GM12872 (cell line): Measurements from ENCODE around the gene TMEM87B.

ENCODE experiments used
- TF ChIP-seq, protein P1 (sequence below): IDR thresholded peaks from 3 replicates; pipeline ENCODE4 v1.5.1; 2011; ENCODE audit warnings: low read depth, mild to moderate bottlenecking, low read length, moderate library complexity; ENCODE audit not compliant: insufficient read depth

TMEM87B gene

DNA sequence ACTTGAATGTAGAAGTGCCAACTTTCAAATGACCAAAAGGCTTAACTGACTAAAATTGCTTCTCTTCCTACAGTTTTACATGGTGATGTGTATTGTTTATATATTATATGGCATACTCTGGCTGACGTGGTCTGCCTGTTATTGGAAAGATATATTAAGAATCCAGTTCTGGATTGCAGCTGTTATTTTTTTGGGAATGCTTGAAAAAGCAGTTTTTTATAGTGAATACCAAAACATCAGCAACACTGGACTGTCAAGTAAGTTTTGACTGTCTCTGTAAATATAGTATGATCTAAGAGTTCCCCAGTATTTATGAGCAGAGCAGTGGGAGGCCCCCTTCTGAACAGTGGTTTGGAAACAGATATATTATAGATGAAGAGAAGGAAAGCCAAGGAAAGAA, 26.2 kb downstream of the TMEM87B start:
- TF ChIP-seq, protein P1, sequence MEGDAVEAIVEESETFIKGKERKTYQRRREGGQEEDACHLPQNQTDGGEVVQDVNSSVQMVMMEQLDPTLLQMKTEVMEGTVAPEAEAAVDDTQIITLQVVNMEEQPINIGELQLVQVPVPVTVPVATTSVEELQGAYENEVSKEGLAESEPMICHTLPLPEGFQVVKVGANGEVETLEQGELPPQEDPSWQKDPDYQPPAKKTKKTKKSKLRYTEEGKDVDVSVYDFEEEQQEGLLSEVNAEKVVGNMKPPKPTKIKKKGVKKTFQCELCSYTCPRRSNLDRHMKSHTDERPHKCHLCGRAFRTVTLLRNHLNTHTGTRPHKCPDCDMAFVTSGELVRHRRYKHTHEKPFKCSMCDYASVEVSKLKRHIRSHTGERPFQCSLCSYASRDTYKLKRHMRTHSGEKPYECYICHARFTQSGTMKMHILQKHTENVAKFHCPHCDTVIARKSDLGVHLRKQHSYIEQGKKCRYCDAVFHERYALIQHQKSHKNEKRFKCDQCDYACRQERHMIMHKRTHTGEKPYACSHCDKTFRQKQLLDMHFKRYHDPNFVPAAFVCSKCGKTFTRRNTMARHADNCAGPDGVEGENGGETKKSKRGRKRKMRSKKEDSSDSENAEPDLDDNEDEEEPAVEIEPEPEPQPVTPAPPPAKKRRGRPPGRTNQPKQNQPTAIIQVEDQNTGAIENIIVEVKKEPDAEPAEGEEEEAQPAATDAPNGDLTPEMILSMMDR = no peak

- TF ChIP-seq, protein P1 = no peak
These were observed 29.8 kb downstream of the TMEM87B start for GRCh38 chr2:112084689-112085374.

GRCh38 chr2:112085375-112085730, 30.3 kb downstream of the TMEM87B start:
- TF ChIP-seq, protein P1 = no peak

GRCh38 chr2:112085916-112086669, 31.0 kb downstream of the TMEM87B start:
- TF ChIP-seq, protein P1 = no peak

DNA sequence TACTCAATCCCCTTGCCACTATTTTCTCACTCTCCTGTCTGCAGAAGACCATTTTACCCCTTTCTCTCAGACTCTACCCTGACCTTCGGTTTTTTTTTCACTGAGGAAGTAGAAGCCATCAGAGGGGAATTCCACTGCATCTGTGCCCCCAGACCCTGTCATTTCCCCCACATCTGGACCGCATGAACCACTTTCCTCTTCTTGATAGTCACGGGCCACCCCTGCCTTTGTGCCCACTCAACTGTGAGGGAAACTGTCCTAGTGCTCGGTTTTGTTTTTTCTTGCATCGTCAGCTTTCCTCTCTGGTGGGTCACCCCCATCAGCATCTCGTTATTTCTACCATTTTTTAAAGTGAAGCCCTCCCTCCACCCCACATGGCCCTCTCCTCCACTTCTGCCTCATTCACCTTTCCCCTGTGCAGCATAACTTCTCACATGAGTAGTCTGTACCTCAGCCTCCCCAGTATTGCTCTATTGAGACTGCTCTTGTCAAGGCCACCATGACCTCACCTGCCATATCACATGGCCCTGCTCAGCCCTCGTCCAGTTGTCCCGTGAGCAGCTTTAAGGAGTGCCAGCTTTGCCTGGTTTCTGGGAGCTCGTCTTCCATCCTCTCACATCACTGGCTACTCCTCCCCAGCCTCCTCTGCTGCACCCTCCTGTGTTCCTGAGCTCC, 32.4 kb downstream of the TMEM87B start:
- TF ChIP-seq, protein P1 = no peak

- TF ChIP-seq, protein P1 = no peak
These were observed 34.3 kb downstream of the TMEM87B start for GRCh38 chr2:112089375-112089774.

- TF ChIP-seq, protein P1 = no peak
These were observed 37.4 kb downstream of the TMEM87B start for GRCh38 chr2:112092286-112093041.
